RPMI8226 (cell line): ENCODE results near the gene SNN.

Experiments used
- DNase-seq: peaks from one replicate; pipeline ENCODE4 v3.0.0-alpha.2; 2015

Gene SNN

GRCh38 chr16:11667824-11668622, at the start of gene SNN:
TSS of gene SNN (plus strand) at chr16:11668455. CDS start at chr16:11676060, 7,605 bp downstream.
- DNase-seq, result peak; percentile 96

GRCh38 chr16:11619327-11619851, 48.9 kb upstream of the SNN start:
- peak; percentile 99 for DNase-seq

GRCh38 chr16:11620243-11621003, 47.8 kb upstream of the SNN start:
- DNase-seq, result peak; percentile 49

GRCh38 chr16:11621539-11621919, 46.7 kb upstream of the SNN start:
- no peak for DNase-seq

GRCh38 chr16:11621920-11622651, 46.2 kb upstream of the SNN start:
- peak; percentile 58 for DNase-seq

GRCh38 chr16:11624205-11624604, 44.0 kb upstream of the SNN start:
- DNase-seq, result no peak

GRCh38 chr16:11624636-11625607, 43.3 kb upstream of the SNN start:
- no peak for DNase-seq

GRCh38 chr16:11625769-11626168, 42.5 kb upstream of the SNN start:
- no peak for DNase-seq

- no peak for DNase-seq
Observed at GRCh38 chr16:11626657-11627291, 41.5 kb upstream of the SNN start.

- no peak for DNase-seq
Observed at GRCh38 chr16:11627292-11627663, 41.0 kb upstream of the SNN start.

GRCh38 chr16:11627822-11628457, 40.3 kb upstream of the SNN start:
- no peak for DNase-seq

- DNase-seq, result peak; percentile 96
Observed at GRCh38 chr16:11629071-11630030, 38.9 kb upstream of the SNN start.

- DNase-seq, result peak; percentile 91
Observed at GRCh38 chr16:11630046-11630767, 38.0 kb upstream of the SNN start.

- DNase-seq, result no peak
Observed at GRCh38 chr16:11630768-11631056, 37.5 kb upstream of the SNN start.

GRCh38 chr16:11631214-11631613, 37.0 kb upstream of the SNN start:
- DNase-seq, result no peak

- no peak for DNase-seq
Observed at GRCh38 chr16:11632455-11632939, 35.8 kb upstream of the SNN start.

GRCh38 chr16:11633113-11633512, 35.1 kb upstream of the SNN start:
- DNase-seq, result no peak

GRCh38 chr16:11634312-11634711, 33.9 kb upstream of the SNN start:
- no peak for DNase-seq

- DNase-seq, result no peak
Observed at GRCh38 chr16:11635113-11635652, 33.1 kb upstream of the SNN start.
